H1 (cell line): ENCODE measurements around the gene ENAH. TPM values are rescaled to one million over a fixed set of nuclear protein-coding genes. Genes with fewer than 3 reads are reported as not detected.

ENCODE experiments used
- CTCF ChIA-PET: fragments of 300-600 bp; sonication (Branson Sonifier 250); formaldehyde crosslinking; loops from one replicate; lab custom pipeline; 2021; ENCODE audit not compliant: partially characterized antibody; lab: Charles Lee
- POLR2A ChIA-PET: fragments of 300-600 bp; sonication (Branson Sonifier 250); formaldehyde crosslinking; loops from one replicate; lab custom pipeline; 2021; ENCODE audit warnings: inconsistent platforms; ENCODE audit not compliant: partially characterized antibody; lab: Charles Lee
- DNase-seq, 2 experiments: peaks; one replicate each; pipeline versions ENCODE4 v3.0.0 to v3.0.0-alpha.2; 2010 to 2022; ENCODE audit warnings: low spot score in 2 of 2, low read depth in 1 of 2, mixed read lengths in 1 of 2
- FAIRE-seq: peaks from 2 replicates; lab custom pipeline; 2011; peaks lifted over from hg19 to GRCh38; lab: Jason Lieb, UNC
- H2AFZ ChIP-seq: 2 replicates; pipeline ENCODE4 v1.8.1; 2012; ENCODE audit warnings: low read length, inconsistent platforms
- H2AK5ac ChIP-seq: 2 replicates; pipeline ENCODE4 v1.6.1; 2013; ENCODE audit warnings: low read depth, low read length
- H2BK120ac ChIP-seq: replicated peaks from 2 replicates; pipeline ENCODE3; 2013; ENCODE audit warnings: low read depth, low read length, inconsistent platforms
- H2BK12ac ChIP-seq: 2 replicates; pipeline ENCODE4 v1.6.1; 2013; ENCODE audit warnings: low read depth, low read length
- H2BK15ac ChIP-seq: 2 replicates; pipeline ENCODE4 v1.6.1; 2013; ENCODE audit warnings: low read length
- H2BK20ac ChIP-seq: 2 replicates; pipeline ENCODE4 v1.6.1; 2013; ENCODE audit warnings: low read length
- H2BK5ac ChIP-seq: 2 replicates; pipeline ENCODE4 v1.6.1; 2013; ENCODE audit warnings: low read depth, low read length
- H3K14ac ChIP-seq: 2 replicates; pipeline ENCODE4 v1.6.1; 2013; ENCODE audit warnings: inconsistent platforms; ENCODE audit not compliant: insufficient read length
- H3K18ac ChIP-seq: 2 replicates; pipeline ENCODE4 v1.6.1; 2013; ENCODE audit warnings: low read length; ENCODE audit errors: extremely low read depth
- H3K23ac ChIP-seq: 2 replicates; pipeline ENCODE4 v1.6.1; 2013; ENCODE audit warnings: inconsistent platforms; ENCODE audit not compliant: insufficient read length
- H3K23me2 ChIP-seq: 2 replicates; pipeline ENCODE4 v1.6.1; 2013; ENCODE audit warnings: low read depth, low read length
- H3K27ac ChIP-seq: 2 replicates; pipeline ENCODE4 v1.6.1; 2011; ENCODE audit warnings: low read depth, low read length, inconsistent platforms
- H3K27me3 ChIP-seq, 4 experiments: replicated peaks in 1 of 4; 1 replicate in 1 of 4; 2 replicates in 3 of 4; pipeline versions ENCODE4 v1.6.1 to v1.8.1; 2011 to 2013; ENCODE audit warnings: low read length in 3 of 4, mild to moderate bottlenecking in 3 of 4, inconsistent platforms in 2 of 4, mixed read lengths in 2 of 4, moderate library complexity in 1 of 4; ENCODE audit not compliant: control insufficient read depth in 3 of 4, insufficient read depth in 3 of 4; ENCODE audit errors: extremely low read depth in 1 of 4
- H3K36me3 ChIP-seq, 4 experiments: 2 replicates each; pipeline versions ENCODE4 v1.6.1 to v1.8.1; 2011 to 2013; ENCODE audit warnings: mild to moderate bottlenecking in 4 of 4, low read length in 3 of 4, moderate library complexity in 2 of 4, control low read depth in 1 of 4, inconsistent platforms in 1 of 4; ENCODE audit not compliant: insufficient read depth in 4 of 4, control insufficient read depth in 2 of 4
- H3K4ac ChIP-seq: replicated peaks from 2 replicates; pipeline ENCODE3; 2013; ENCODE audit warnings: low read length, low read depth, mixed read lengths, inconsistent platforms; ENCODE audit not compliant: insufficient read length
- H3K4me1 ChIP-seq, 4 experiments: replicated peaks in 1 of 4; 1 replicate in 1 of 4; 2 replicates in 3 of 4; pipeline versions ENCODE4 v1.6.1 to v1.8.1; 2011 to 2013; ENCODE audit warnings: low read length in 3 of 4, inconsistent platforms in 2 of 4, mixed read lengths in 1 of 4; ENCODE audit not compliant: insufficient read depth in 4 of 4, control insufficient read depth in 3 of 4
- H3K4me2 ChIP-seq, 2 experiments: 2 replicates each; pipeline versions ENCODE4 v1.6.1 to v1.8.1; 2011 to 2013; ENCODE audit warnings: low read depth in 2 of 2, low read length in 2 of 2, control low read depth in 1 of 2, inconsistent platforms in 1 of 2, mild to moderate bottlenecking in 1 of 2; ENCODE audit not compliant: insufficient read depth in 1 of 2
- H3K4me3 ChIP-seq, 4 experiments: fragments of 200-600, 300-600 bp in 1 of 4; sonication (generic), shearing (Covaris generic), sonication (Bioruptor Twin) in 1 of 4; 2 replicates each; pipeline versions ENCODE4 v1.5.1 to v1.8.1; 2011 to 2016; ENCODE audit warnings: low read length in 4 of 4, low read depth in 3 of 4, control low read depth in 2 of 4, inconsistent platforms in 2 of 4, mild to moderate bottlenecking in 2 of 4, mixed read lengths in 1 of 4, moderate library complexity in 1 of 4; ENCODE audit not compliant: insufficient read depth in 2 of 4; ENCODE audit errors: extremely low read depth in 1 of 4
- H3K56ac ChIP-seq: replicated peaks from 2 replicates; pipeline ENCODE3; 2013; ENCODE audit warnings: low read depth, mild to moderate bottlenecking, mixed read lengths, low read length, inconsistent platforms; ENCODE audit not compliant: insufficient read length
- H3K79me1 ChIP-seq: 2 replicates; pipeline ENCODE4 v1.6.1; 2013; ENCODE audit warnings: low read depth, low read length, control low read depth
- H3K79me2 ChIP-seq, 2 experiments: 2 replicates each; pipeline versions ENCODE4 v1.6.1 to v1.8.1; 2012 to 2013; ENCODE audit warnings: low read length in 2 of 2, mild to moderate bottlenecking in 2 of 2, inconsistent platforms in 1 of 2; ENCODE audit not compliant: insufficient read depth in 2 of 2, control insufficient read depth in 1 of 2
- H3K9ac ChIP-seq, 4 experiments: replicated peaks in 1 of 4; 1 replicate in 1 of 4; 2 replicates in 3 of 4; pipeline versions ENCODE4 v1.6.1 to v1.8.1; 2011 to 2013; ENCODE audit warnings: low read depth in 3 of 4, low read length in 3 of 4, control low read depth in 2 of 4, mild to moderate bottlenecking in 2 of 4, moderate library complexity in 2 of 4, inconsistent platforms in 1 of 4; ENCODE audit errors: extremely low read depth in 1 of 4
- H3K9me3 ChIP-seq, 2 experiments: 2 replicates each; pipeline versions ENCODE4 v1.6.1 to v1.8.1; 2012 to 2013; ENCODE audit warnings: mild to moderate bottlenecking in 2 of 2, moderate library complexity in 2 of 2, control low read depth in 1 of 2, inconsistent platforms in 1 of 2, low read depth in 1 of 2, low read length in 1 of 2, mixed read lengths in 1 of 2; ENCODE audit not compliant: insufficient read depth in 2 of 2
- H4K20me1 ChIP-seq, 2 experiments: replicated peaks in 1 of 2; 2 replicates each; pipeline versions ENCODE3 to v1.8.1; 2011 to 2013; ENCODE audit warnings: inconsistent platforms in 2 of 2, low read length in 2 of 2, mild to moderate bottlenecking in 1 of 2; ENCODE audit not compliant: insufficient read depth in 2 of 2, control insufficient read depth in 1 of 2
- H4K5ac ChIP-seq: 2 replicates; pipeline ENCODE4 v1.6.1; 2013; ENCODE audit warnings: low read length, low read depth, mixed read lengths, inconsistent platforms; ENCODE audit not compliant: insufficient read length
- H4K8ac ChIP-seq: 2 replicates; pipeline ENCODE4 v1.8.0; 2013; ENCODE audit warnings: mild to moderate bottlenecking, moderate library complexity, low read length, inconsistent platforms; ENCODE audit not compliant: insufficient read depth; ENCODE audit errors: extremely low read depth
- H4K91ac ChIP-seq: replicated peaks from 2 replicates; pipeline ENCODE3; 2013; ENCODE audit warnings: low read length, mixed read lengths, inconsistent platforms; ENCODE audit not compliant: insufficient read length
- BACH1 ChIP-seq: IDR thresholded peaks from 2 replicates; pipeline ENCODE4 v1.6.1; 2012; ENCODE audit warnings: low read length, improper control_type of control experiment
- CBX8 ChIP-seq: fragments of 300-800, 300-1000 bp; sonication (generic); IDR thresholded peaks from 2 replicates; pipeline ENCODE4 v1.7.1; 2016; ENCODE audit warnings: low read depth, low read length, borderline replicate concordance
- SIN3A ChIP-seq, 2 experiments: IDR thresholded peaks in 1 of 2; conservative IDR thresholded peaks in 1 of 2; 2 replicates each; pipeline ENCODE4 v1.6.1; 2011 to 2012; ENCODE audit warnings: low read length in 2 of 2, improper control_type of control experiment in 1 of 2, low read depth in 1 of 2, mild to moderate bottlenecking in 1 of 2
- SP4 ChIP-seq: IDR thresholded peaks from 2 replicates; pipeline ENCODE4 v1.6.1; 2012; ENCODE audit warnings: low read length, inconsistent platforms
- TCF12 ChIP-seq: IDR thresholded peaks from 2 replicates; pipeline ENCODE4 v1.6.1; 2011; ENCODE audit warnings: low read depth, mild to moderate bottlenecking, low read length
- WGBS, 2 experiments: shearing (Covaris generic) in 1 of 2; methylation state at CpG; one replicate each; pipeline versions ENCODE4 v1.1.6 to v1.1.7; 2013 to 2015; ENCODE audit warnings: low lambda C conversion rate in 2 of 2, mixed read lengths in 2 of 2, inconsistent platforms in 1 of 2, low coverage in 1 of 2, missing lambda C conversion rate in 1 of 2; ENCODE audit not compliant: insufficient replicate concordance in 2 of 2, insufficient coverage in 1 of 2, insufficient read length in 1 of 2; ENCODE audit errors: extremely low coverage in 1 of 2, missing lambda C conversion rate in 1 of 2; 5-methylcytosine and 5-hydroxymethylcytosine counted together
- polyA plus RNA-seq, 7 experiments: library from polyadenylated mRNA; depleted of rRNA in 3 of 7; stranded (reverse) in 5 of 7; unstranded in 2 of 7; fragments of >200 nt in 5 of 7; fragments of 200-250 nt in 2 of 7; gene quantifications; 1 replicate in 5 of 7; 2 replicates in 1 of 7; 4 replicates in 1 of 7; pipeline versions ENCODE4 v1.2.1 to v1.2.3, GENCODE V29; 2011 to 2013; ENCODE audit warnings: missing spikeins in 2 of 7, mixed read lengths in 2 of 7
- total RNA-seq: library from RNA; stranded (reverse); fragmentation: NEBNext Ultra II Directional; extraction: Animal tissue kit (Norgen Biotek cat#: 25700); gene quantifications from 2 replicates; pipeline ENCODE4 v1.2.1, GENCODE V29; 2021

ENAH gene
- total and polyA plus RNA-seq, 2 of the 8 experiments (the other 6 are each of a cell fraction or from before 2014, with no cell fraction given), result 39.1 to 335 TPM

GRCh38 chr1:225581186-225581585, 71.7 kb downstream of the ENAH start:
- Histone ChIP-seq H3K79me1 (peaks cover 12% of the 10 kb centered on the region), H3K23me2 (no peaks in the 10 kb centered on the region), H3K14ac (no peak overlapping the region), H2BK5ac (no peak overlapping the region), H4K8ac (no peak overlapping the region), H3K27ac (no peak overlapping the region), H4K91ac (no peak overlapping the region), H3K4me1 (peaks cover 4 to 18% (median 12%) of the 10 kb centered on the region in 4 experiments; a peak in 5 of 7 replicates), H4K5ac (no peak overlapping the region), H3K23ac (no peak overlapping the region), H2BK120ac (no peak overlapping the region), H3K9ac (no peak overlapping the region), H3K4me2 (no peak overlapping the region), H2AK5ac (no peak overlapping the region), H4K20me1 (peaks cover 14 to 28% of the 10 kb centered on the region in 2 experiments), H3K36me3 (no peaks in the 10 kb centered on the region), H2BK20ac (no peak overlapping the region), H3K4ac (no peak overlapping the region), H3K56ac (no peak overlapping the region), H3K4me3 (no peak overlapping the region), H3K18ac (no peak overlapping the region), H3K9me3 (no peaks in the 10 kb centered on the region), H2AFZ (no peak overlapping the region), H3K79me2 (peaks cover 8 to 100% of the 10 kb centered on the region in 2 experiments), H2BK12ac (no peak overlapping the region), H3K27me3 (no peaks in the 10 kb centered on the region), H2BK15ac (no peak overlapping the region)
- DNase-seq, result no peak
- ChIA-PET CTCF (interaction anchor here (0.9 to 1.1 kb wide), 2 partner anchors 27 to 102 kb away, joined by 3 read pairs; no protein-coding TSS in a partner anchor), POLR2A (interaction anchor here (0.7 kb wide), 1 partner anchor 14 kb away, joined by 3 read pairs; no protein-coding TSS in a partner anchor)
- 86% methylated on average over 3 of the region's 3 CpGs; no CpG with 5 or more reads in 1 of the 2 experiments for WGBS, 2 experiments
- FAIRE-seq, result no peak
- TF ChIP-seq SIN3A (conservative IDR thresholded peaks at IDR 0.05 in 1 of 2, IDR thresholded peaks at IDR 0.05 in 1 of 2; ENCODE audit: low read depth in 1 of 2, low read length in 2 of 2), result no peak
- TF ChIP-seq SP4, result no peak
- no peak for TF ChIP-seq TCF12
- no peak for TF ChIP-seq BACH1
- TF ChIP-seq CBX8, result no peak
